OCI-LY7 (cell line): Measurements from ENCODE around the gene FRRS1L. TPM values are rescaled to one million over a fixed set of nuclear protein-coding genes. Genes with fewer than 3 reads are reported as not detected.

Experiments used
- BruUV-seq: library from RNA; stranded (reverse); fragments of 400-500 nt; replicated peaks from 2 replicates; lab custom pipeline; 2021; lab: Mats Ljungman, UMichigan
- CTCF ChIA-PET: fragments of 300-600 bp; sonication (Branson Sonifier 250); formaldehyde crosslinking; loops from one replicate; lab custom pipeline; 2022; ENCODE audit warnings: antibody characterized with exemption; ENCODE audit not compliant: unreplicated experiment; lab: Charles Lee
- POLR2A ChIA-PET: fragments of 300-600 bp; sonication (Branson Sonifier 250); formaldehyde crosslinking; loops from one replicate; lab custom pipeline; 2022; ENCODE audit warnings: antibody characterized with exemption; lab: Charles Lee
- DNase-seq: peaks from one replicate; pipeline ENCODE4 v3.0.0-alpha.2; 2015; ENCODE audit warnings: low spot score
- H2AFZ ChIP-seq: fragments of 200-600 bp; sonication (generic), shearing (Covaris generic); 2 replicates; pipeline ENCODE4 v1.6.1; 2014; ENCODE audit warnings: mild to moderate bottlenecking, antibody characterized with exemption, low read length, moderate library complexity
- H3K27ac ChIP-seq: fragments of 200-600 bp; sonication (generic); 2 replicates; pipeline ENCODE4 v1.5.1; 2014; ENCODE audit warnings: mixed run types, low read depth, mild to moderate bottlenecking, moderate library complexity, low read length, inconsistent platforms; ENCODE audit not compliant: poor library complexity, severe bottlenecking
- H3K36me3 ChIP-seq: fragments of 200-600 bp; sonication (generic); 2 replicates; pipeline ENCODE4 v1.6.1; 2014; ENCODE audit warnings: mild to moderate bottlenecking, antibody characterized with exemption, low read length, moderate library complexity, mixed read lengths; ENCODE audit not compliant: insufficient read depth
- H3K4me1 ChIP-seq: fragments of 200-600 bp; sonication (generic); 2 replicates; pipeline ENCODE4 v1.5.1; 2014; ENCODE audit warnings: mild to moderate bottlenecking, low read length; ENCODE audit not compliant: insufficient read depth, poor library complexity, severe bottlenecking
- H3K4me2 ChIP-seq: fragments of 200-600 bp; sonication (generic); 2 replicates; pipeline ENCODE4 v1.6.1; 2014; ENCODE audit warnings: mild to moderate bottlenecking, low read length
- H3K4me3 ChIP-seq: fragments of 200-600 bp; sonication (generic); 2 replicates; pipeline ENCODE4 v1.5.1; 2014; ENCODE audit warnings: mild to moderate bottlenecking, low read depth, low read length; ENCODE audit not compliant: poor library complexity, severe bottlenecking
- H3K79me2 ChIP-seq: fragments of 200-600 bp; sonication (generic); 2 replicates; pipeline ENCODE4 v1.6.1; 2016; ENCODE audit warnings: low read depth, mild to moderate bottlenecking, low read length, moderate library complexity, mixed read lengths; ENCODE audit not compliant: insufficient read depth
- H3K9me2 ChIP-seq: fragments of 200-600 bp; sonication (generic); 2 replicates; pipeline ENCODE4 v1.6.1; 2016; ENCODE audit warnings: mild to moderate bottlenecking, low read length, mixed read lengths; ENCODE audit not compliant: insufficient read depth
- H3K9me3 ChIP-seq: fragments of 200-600 bp; sonication (generic); 2 replicates; pipeline ENCODE4 v1.6.1; 2014; ENCODE audit warnings: mild to moderate bottlenecking, mixed run types, low read length, mixed read lengths
- H4K20me1 ChIP-seq: fragments of 200-600 bp; sonication (generic); 2 replicates; pipeline ENCODE4 v1.6.1; 2014; ENCODE audit warnings: mild to moderate bottlenecking, antibody characterized with exemption, low read length, moderate library complexity, mixed read lengths; ENCODE audit not compliant: insufficient read depth
- CTCF ChIP-seq: fragments of 200-600 bp; sonication (generic); conservative IDR thresholded peaks from 2 replicates; pipeline ENCODE4 v1.5.1; 2014; ENCODE audit warnings: mild to moderate bottlenecking, antibody characterized with exemption, low read length, moderate library complexity, mixed read lengths
- EZH2phosphoT487 ChIP-seq: fragments of 200-600 bp; sonication (generic); IDR thresholded peaks from 2 replicates; pipeline ENCODE4 v1.6.1; 2018; ENCODE audit warnings: low read depth, borderline replicate concordance, mild to moderate bottlenecking, mixed run types, antibody characterized with exemption, low read length, moderate library complexity, mixed read lengths
- intact Hi-C: fragments of 100-400 bp; cut with micrococcal nuclease; formaldehyde crosslinking; loops from one replicate; pipeline ENCODE4 v1.10.0; 2022; ENCODE audit not compliant: unreplicated experiment
- total RNA-seq, 2 experiments: library from RNA; depleted of rRNA in 1 of 2; stranded (reverse); fragments of >200 nt in 1 of 2; shearing (Covaris generic) in 1 of 2; gene quantifications; 2 replicates each; pipeline ENCODE4 v1.2.3, GENCODE V29; 2014 to 2022

The FRRS1L gene
- total RNA-seq, 2 experiments from 2014 or later: not detected

DNA sequence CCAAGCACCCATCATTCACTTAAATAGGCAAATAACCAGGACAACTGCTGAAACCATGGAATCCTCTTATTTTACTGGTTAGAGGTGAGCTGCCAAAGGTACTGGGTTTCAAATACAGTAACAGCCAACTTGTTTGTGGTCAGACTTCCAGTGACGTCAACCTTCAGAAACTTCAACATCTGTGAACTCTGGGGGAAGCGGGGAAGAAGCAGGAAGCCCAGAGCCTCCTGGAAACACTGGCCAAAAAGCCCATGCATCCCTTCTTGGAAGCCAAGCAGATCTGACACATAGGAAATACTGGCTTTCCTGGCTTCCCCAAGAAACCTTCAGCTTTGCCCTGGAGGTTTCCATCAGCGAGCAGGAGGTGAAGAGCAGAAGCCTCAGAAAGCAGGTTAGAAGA lies 4.9 kb upstream of the FRRS1L start:
- Histone ChIP-seq H3K4me3 (no peak overlapping the region), H4K20me1 (no peaks in the 10 kb centered on the region), H3K9me2 (no peaks in the 10 kb centered on the region), H3K36me3 (no peaks in the 10 kb centered on the region), H3K9me3 (no peaks in the 10 kb centered on the region), H3K4me2 (no peak overlapping the region), H2AFZ (no peak overlapping the region), H3K4me1 (no peaks in the 10 kb centered on the region), H3K79me2 (no peaks in the 10 kb centered on the region), H3K27ac (no peak overlapping the region)
- ChIA-PET CTCF (no interaction called here), POLR2A (interaction anchor here (0.5 to 0.9 kb wide), 2 partner anchors 14 to 480 kb away, joined by 3 read pairs; no protein-coding TSS in a partner anchor)
- intact Hi-C loops: no loop called here
- no TSS peak for BruUV-seq
- DNase-seq: no peak
- TF ChIP-seq CTCF: no peak
- TF ChIP-seq EZH2phosphoT487: no peak

DNA sequence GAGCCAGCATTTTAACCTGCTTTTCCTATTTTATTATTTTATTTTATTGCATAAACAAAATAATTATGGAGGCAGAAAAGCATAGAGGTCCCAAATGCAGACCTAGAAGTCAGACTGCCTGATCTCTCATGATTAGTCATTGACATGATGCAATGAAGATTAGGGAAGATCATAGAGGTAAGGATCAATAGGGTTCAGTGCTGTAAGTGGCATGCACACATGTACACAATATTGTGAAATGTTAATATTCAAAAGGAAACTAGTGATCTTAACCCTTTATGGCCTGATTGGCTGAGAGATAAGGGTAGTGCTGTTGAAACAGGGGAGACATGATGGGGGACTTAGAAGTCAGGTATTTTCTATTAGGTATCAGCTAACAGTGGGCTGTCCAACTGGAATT lies 1.1 kb upstream of the FRRS1L start:
- Histone ChIP-seq H3K36me3 (no peaks in the 10 kb centered on the region), H3K27ac (no peak overlapping the region), H3K4me1 (peaks cover 10% of the 10 kb centered on the region), H3K9me2 (no peaks in the 10 kb centered on the region), H4K20me1 (no peaks in the 10 kb centered on the region), H3K9me3 (no peaks in the 10 kb centered on the region), H3K79me2 (no peaks in the 10 kb centered on the region), H3K4me3 (no peak overlapping the region), H2AFZ (no peak overlapping the region), H3K4me2 (no peak overlapping the region)
- CTCF ChIA-PET: no interaction called here
- POLR2A ChIA-PET: interaction anchor here (0.6 kb wide), 1 partner anchor 12 kb away, joined by 4 read pairs; no protein-coding TSS in a partner anchor
- BruUV-seq: no TSS peak
- intact Hi-C loops: no loop called here
- TF ChIP-seq EZH2phosphoT487: no peak
- no peak for DNase-seq

DNA sequence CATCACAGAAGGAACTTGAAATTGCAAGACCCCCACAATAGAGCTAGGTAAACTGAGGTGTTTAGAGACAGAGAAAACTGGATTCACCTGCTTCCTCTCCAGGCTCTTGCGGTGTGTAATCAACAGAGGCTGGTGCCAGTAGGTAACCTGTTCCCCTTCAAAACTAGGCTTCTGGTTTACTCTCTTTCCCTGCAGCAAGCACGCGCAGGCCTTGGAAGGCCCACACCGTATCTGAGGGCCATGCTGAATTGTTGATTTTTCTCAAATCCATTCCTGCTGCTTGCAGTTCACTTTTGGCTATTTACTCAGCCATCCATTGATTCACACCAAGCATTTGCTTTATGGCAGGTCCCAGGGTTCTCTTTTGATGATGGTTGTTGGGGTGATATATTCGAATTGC lies 667 bp upstream of the FRRS1L start:
- Histone ChIP-seq H3K4me1 (peaks cover 10% of the 10 kb centered on the region), H2AFZ (no peak overlapping the region), H4K20me1 (no peaks in the 10 kb centered on the region), H3K4me2 (no peak overlapping the region), H3K9me2 (no peaks in the 10 kb centered on the region), H3K4me3 (no peak overlapping the region), H3K36me3 (no peaks in the 10 kb centered on the region), H3K79me2 (no peaks in the 10 kb centered on the region), H3K27ac (no peak overlapping the region), H3K9me3 (no peaks in the 10 kb centered on the region)
- DNase-seq: no peak
- TF ChIP-seq CTCF: no peak
- ChIA-PET POLR2A (no interaction called here), CTCF (interaction anchor here (0.6 kb wide), 1 partner anchor 410 kb away, joined by 13 read pairs; no protein-coding TSS in a partner anchor)
- intact Hi-C loops: no loop called here
- BruUV-seq: no TSS peak
